ENCODE data around the gene INPP5J. TPM values are rescaled to one million over a fixed set of nuclear protein-coding genes. Genes with fewer than 3 reads are reported as not detected.
A peak's percentile ranks its signal among the peaks of the same experiment; 100 is the strongest.

The INPP5J gene
- total and polyA plus RNA-seq, 2 of the 13 experiments (the other 11 are each of a cell fraction or from before 2014, with no cell fraction given): 0.24 to 1.1 TPM

DNA sequence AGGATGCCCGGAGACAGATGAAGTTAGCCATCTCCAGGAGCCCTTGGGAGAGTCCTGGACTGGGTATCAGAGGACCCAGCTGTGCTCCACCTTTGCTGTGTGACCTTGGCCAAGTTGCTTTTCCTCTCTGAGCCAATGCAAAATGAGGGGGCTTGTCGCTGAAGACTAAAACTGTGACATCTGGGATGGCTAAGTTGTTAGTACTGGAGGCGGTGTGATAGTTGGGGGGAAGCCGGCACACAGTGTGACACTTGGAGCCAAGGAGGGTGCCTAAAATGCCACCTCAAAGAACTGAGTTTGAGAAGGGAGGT, 481 bp downstream of the INPP5J start:
- Histone ChIP-seq H3K36me3 (replicated peaks in 1 of 2; ENCODE audit: control insufficient read depth in 1 of 2, insufficient read depth in 2 of 2, low read length in 2 of 2) (no peaks in the 10 kb centered on the region), H3K4me2 (ENCODE audit: low read depth, low read length) (peak overlapping the region; percentile 84), H3K27me3 (ENCODE audit: control insufficient read depth in 1 of 2, insufficient read depth in 2 of 2, low read length in 2 of 2) (peaks cover 1 to 28% of the 10 kb centered on the region in 2 experiments; a peak in 4 of 5 replicates), H3K4me3 (replicated peaks in 1 of 3; ENCODE audit: insufficient read depth in 1 of 3, low read depth in 2 of 3, low read length in 3 of 3) (peak overlapping the region; percentile 44 to 64 (median 60)), H4K20me1 (ENCODE audit: insufficient read depth, low read length) (no peaks in the 10 kb centered on the region), H2AFZ (ENCODE audit: low read length) (no peak overlapping the region), H3K9ac (ENCODE audit: insufficient read depth, low read depth, low read length) (peak overlapping the region; percentile 62; the same call in 1 of the 2 replicates), H3K79me2 (ENCODE audit: insufficient read depth, low read length) (no peaks in the 10 kb centered on the region), H3K27ac (ENCODE audit: extremely low read length, insufficient read depth, low read length) (no peak overlapping the region), H3K4me1 (ENCODE audit: insufficient read depth, low read length) (peaks cover 42% of the 10 kb centered on the region), H3K9me3 (ENCODE audit: low read length) (no peaks in the 10 kb centered on the region)
- no peak for FAIRE-seq
- TF ChIP-seq YEATS2 (CRISPR knock-in tag; IDR thresholded peaks at IDR 0.05; ENCODE audit: borderline replicate concordance) (no peak), ZMYM3 (CRISPR knock-in tag; IDR thresholded peaks at IDR 0.05) (peak; percentile 67; the same call in 1 of the 2 replicates), ZNF768 (CRISPR knock-in tag; IDR thresholded peaks at IDR 0.05) (peak; percentile 96), GABPA (IDR thresholded peaks at IDR 0.05; ENCODE audit: low read depth, low read length) (no peak), GABPA (CRISPR knock-in tag; IDR thresholded peaks at IDR 0.05; ENCODE audit: low read depth) (no peak)
- BruUV-seq (replicated peaks): no TSS peak
- CTCF ChIA-PET (ENCODE audit: low intra/inter-chr PET ratio, low total read pairs): no interaction called here
- intact Hi-C loops (cut with micrococcal nuclease; ENCODE audit: unreplicated experiment): no loop called here
- DNase-seq (ENCODE audit: low spot score): no peak
- 33% methylated on average over 3 of the region's 4 CpGs for WGBS (ENCODE audit: low lambda C conversion rate)
- POLR2A ChIA-PET: interaction anchor here (0.7 to 1.6 kb wide), 3 partner anchors 8 to 68 kb away, joined by 4 to 5 read pairs (median 4); no protein-coding TSS in a partner anchor
- no peak for ATAC-seq
- in situ Hi-C loops (cut with HindIII; ENCODE audit: extremely low pct_ligation_motif_present, low pct_unique_long_range_greater_than_20kb): no loop called here

DNA sequence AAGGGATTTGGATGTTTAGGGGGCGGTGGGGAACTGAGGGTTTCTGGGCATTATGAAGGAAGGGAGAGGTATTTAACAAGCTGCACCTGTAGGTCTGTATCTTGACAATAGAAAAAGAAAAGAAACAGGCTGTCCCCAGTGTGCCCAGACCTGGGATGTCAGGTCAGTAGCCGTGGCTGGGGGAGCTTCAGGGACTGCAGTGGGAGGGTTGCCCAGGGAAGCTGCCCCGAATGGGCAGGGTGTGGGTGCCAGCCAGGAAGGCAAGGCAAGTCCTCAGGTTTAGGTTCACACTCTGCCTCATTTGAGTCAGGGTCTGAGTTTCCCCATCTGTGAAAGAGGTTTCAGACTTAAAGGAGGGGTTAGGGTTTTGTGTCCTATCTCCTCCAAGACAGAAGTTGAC, 1.5 kb downstream of the INPP5J start:
- no TSS peak for BruUV-seq (replicated peaks)
- ChIA-PET CTCF (ENCODE audit: low intra/inter-chr PET ratio, low total read pairs) (no interaction called here), POLR2A (no interaction called here)
- Histone ChIP-seq H4K20me1 (ENCODE audit: insufficient read depth, low read length) (no peaks in the 10 kb centered on the region), H3K27ac (ENCODE audit: extremely low read length, insufficient read depth, low read length) (no peak overlapping the region), H3K9me3 (ENCODE audit: low read length) (no peaks in the 10 kb centered on the region), H3K36me3 (replicated peaks in 1 of 2; ENCODE audit: control insufficient read depth in 1 of 2, insufficient read depth in 2 of 2, low read length in 2 of 2) (no peaks in the 10 kb centered on the region), H2AFZ (ENCODE audit: low read length) (no peak overlapping the region), H3K4me2 (ENCODE audit: low read depth, low read length) (no peak overlapping the region), H3K9ac (ENCODE audit: insufficient read depth, low read depth, low read length) (no peak overlapping the region), H3K79me2 (ENCODE audit: insufficient read depth, low read length) (no peaks in the 10 kb centered on the region), H3K4me1 (ENCODE audit: insufficient read depth, low read length) (peaks cover 33% of the 10 kb centered on the region), H3K27me3 (ENCODE audit: control insufficient read depth in 1 of 2, insufficient read depth in 2 of 2, low read length in 2 of 2) (peaks cover 1 to 25% of the 10 kb centered on the region in 2 experiments; a peak in 4 of 5 replicates), H3K4me3 (replicated peaks in 1 of 3; ENCODE audit: insufficient read depth in 1 of 3, low read depth in 2 of 3, low read length in 3 of 3) (no peak overlapping the region)
- no peak for ATAC-seq
- no peak for FAIRE-seq
- DNase-seq (ENCODE audit: low spot score): no peak
- intact Hi-C loops (cut with micrococcal nuclease; ENCODE audit: unreplicated experiment) (no loop called here), in situ Hi-C loops (cut with HindIII; ENCODE audit: extremely low pct_ligation_motif_present, low pct_unique_long_range_greater_than_20kb) (no loop called here)
- WGBS (ENCODE audit: low lambda C conversion rate): 17% methylated on average over 2 of the region's 3 CpGs
- TF ChIP-seq NCOR1 (IDR thresholded peaks at IDR 0.05; ENCODE audit: borderline replicate concordance, low read length): no peak
- no peak for TF ChIP-seq CENPT (CRISPR knock-in tag; IDR thresholded peaks at IDR 0.05; ENCODE audit: low read depth)
- no peak for TF ChIP-seq ZNF17 (CRISPR knock-in tag; IDR thresholded peaks at IDR 0.05)
- no peak for TF ChIP-seq PHB2 (IDR thresholded peaks at IDR 0.05; ENCODE audit: partially characterized antibody)
- no peak for TF ChIP-seq KLF12 (CRISPR knock-in tag; IDR thresholded peaks at IDR 0.05; ENCODE audit: borderline replicate concordance)
- TF ChIP-seq THAP11 (CRISPR knock-in tag; IDR thresholded peaks at IDR 0.05): no peak
- TF ChIP-seq ZSCAN21 (CRISPR knock-in tag; IDR thresholded peaks at IDR 0.05; ENCODE audit: borderline replicate concordance): no peak
- TF ChIP-seq MLXIP (CRISPR knock-in tag; IDR thresholded peaks at IDR 0.05; ENCODE audit: borderline replicate concordance): no peak
- TF ChIP-seq, protein P1, sequence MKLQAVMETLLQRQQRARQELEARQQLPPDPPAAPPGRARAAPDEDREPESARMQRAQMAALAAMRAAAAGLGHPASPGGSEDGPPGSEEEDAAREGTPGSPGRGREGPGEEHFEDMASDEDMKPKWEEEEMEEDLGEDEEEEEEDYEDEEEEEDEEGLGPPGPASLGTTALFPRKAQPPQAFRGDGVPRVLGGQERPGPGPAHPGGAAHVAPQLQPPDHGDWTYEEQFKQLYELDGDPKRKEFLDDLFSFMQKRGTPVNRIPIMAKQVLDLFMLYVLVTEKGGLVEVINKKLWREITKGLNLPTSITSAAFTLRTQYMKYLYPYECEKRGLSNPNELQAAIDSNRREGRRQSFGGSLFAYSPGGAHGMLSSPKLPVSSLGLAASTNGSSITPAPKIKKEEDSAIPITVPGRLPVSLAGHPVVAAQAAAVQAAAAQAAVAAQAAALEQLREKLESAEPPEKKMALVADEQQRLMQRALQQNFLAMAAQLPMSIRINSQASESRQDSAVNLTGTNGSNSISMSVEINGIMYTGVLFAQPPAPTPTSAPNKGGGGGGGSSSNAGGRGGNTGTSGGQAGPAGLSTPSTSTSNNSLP (IDR thresholded peaks at IDR 0.05; ENCODE audit: low read depth, low read length): no peak
- TF ChIP-seq ZNF343 (CRISPR knock-in tag; IDR thresholded peaks at IDR 0.05): no peak
- no peak for TF ChIP-seq ZNF430 (CRISPR knock-in tag; IDR thresholded peaks at IDR 0.05)
- TF ChIP-seq ZMYM3 (CRISPR knock-in tag; IDR thresholded peaks at IDR 0.05): no peak
- TF ChIP-seq CAMTA2 (CRISPR knock-in tag; IDR thresholded peaks at IDR 0.05; ENCODE audit: borderline replicate concordance): no peak
